Suppressor macrophage treated with lipopolysaccharide for 1 hour (primary cell): Measurements from ENCODE around the gene AGK.

Experiments
- DNase-seq, 3 donors: peaks; one replicate each; pipeline ENCODE4 v3.0.0-alpha.2; 2020 to 2022

AGK gene

GRCh38 chr7:141551094-141551781, at the start of gene AGK:
TSS of gene AGK (plus strand) at chr7:141551410. CDS start at chr7:141555467, 4,057 bp downstream.
- DNase-seq: peak; percentile 75 to 89 (median 82)

- no peak for DNase-seq
Measured at GRCh38 chr7:141501451-141501850, 49.8 kb upstream of the AGK start.

- DNase-seq: no peak
Measured at GRCh38 chr7:141511316-141511675, 39.9 kb upstream of the AGK start.

- no peak for DNase-seq
Measured at GRCh38 chr7:141511676-141512396, 39.4 kb upstream of the AGK start.

GRCh38 chr7:141512597-141512996, 38.6 kb upstream of the AGK start:
- DNase-seq: no peak

GRCh38 chr7:141513720-141514119, 37.5 kb upstream of the AGK start:
- DNase-seq: no peak

- no peak for DNase-seq
Measured at GRCh38 chr7:141515941-141516340, 35.3 kb upstream of the AGK start.

- DNase-seq: no peak
Measured at GRCh38 chr7:141519623-141520022, 31.6 kb upstream of the AGK start.

- DNase-seq: no peak
Measured at GRCh38 chr7:141522657-141523342, 28.4 kb upstream of the AGK start.

- no peak for DNase-seq
Measured at GRCh38 chr7:141525973-141526514, 25.2 kb upstream of the AGK start.

GRCh38 chr7:141527076-141527475, 24.1 kb upstream of the AGK start:
- no peak for DNase-seq

- DNase-seq: no peak
Measured at GRCh38 chr7:141528399-141528798, 22.8 kb upstream of the AGK start.

GRCh38 chr7:141533149-141533949, 17.9 kb upstream of the AGK start:
- peak; percentile 73 to 91 (median 84) for DNase-seq

GRCh38 chr7:141534757-141535737, 16.2 kb upstream of the AGK start:
- DNase-seq: no peak

- no peak for DNase-seq
Measured at GRCh38 chr7:141537906-141538305, 13.3 kb upstream of the AGK start.

GRCh38 chr7:141541375-141541774, 9.8 kb upstream of the AGK start:
- DNase-seq: no peak

- DNase-seq: no peak
Measured at GRCh38 chr7:141544831-141545230, 6.4 kb upstream of the AGK start.

GRCh38 chr7:141549582-141549981, 1.6 kb upstream of the AGK start:
- DNase-seq: peak in 2 of 3 donors; percentile 13 to 18

- DNase-seq: no peak
Measured at GRCh38 chr7:141550386-141551093, 670 bp upstream of the AGK start.

- DNase-seq: no peak
Measured at GRCh38 chr7:141551782-141552181, 572 bp downstream of the AGK start.

- DNase-seq: peak; percentile 11 to 30 (median 12)
Measured at GRCh38 chr7:141557360-141557759, 6.2 kb downstream of the AGK start.
